A673 (cell line): ENCODE data around the gene FKBP8. TPM values are rescaled to one million over a fixed set of nuclear protein-coding genes. Genes with fewer than 3 reads are reported as not detected.

Experiments used
- BruUV-seq: library from RNA; stranded (reverse); fragments of 400-500 nt; replicated peaks from 2 replicates; lab custom pipeline; 2021; lab: Mats Ljungman, UMichigan
- CTCF ChIA-PET: fragments of 300-600 bp; sonication (Branson Sonifier 250); formaldehyde crosslinking; loops from one replicate; lab custom pipeline; 2022; ENCODE audit warnings: antibody characterized with exemption; lab: Charles Lee
- POLR2A ChIA-PET: fragments of 300-600 bp; sonication (Branson Sonifier 250); formaldehyde crosslinking; loops from one replicate; lab custom pipeline; 2022; ENCODE audit warnings: antibody characterized with exemption; ENCODE audit not compliant: low non-redundant PET; lab: Charles Lee
- DNase-seq: peaks from one replicate; pipeline ENCODE4 v3.0.0-alpha.2; 2015; ENCODE audit warnings: low spot score
- H3K27ac ChIP-seq: fragments of 200-600 bp; sonication (generic); 2 replicates; pipeline ENCODE4 v1.5.1; 2016; ENCODE audit warnings: mixed run types, low read depth, mild to moderate bottlenecking, mixed read lengths, antibody characterized with exemption, low read length; ENCODE audit not compliant: poor library complexity, severe bottlenecking
- H3K27me3 ChIP-seq: fragments of 200-600 bp; sonication (generic); replicated peaks from 2 replicates; pipeline ENCODE4 v1.6.1; 2017; ENCODE audit warnings: mixed run types, low read depth, mild to moderate bottlenecking, mixed read lengths, antibody characterized with exemption, low read length; ENCODE audit not compliant: insufficient read depth, poor library complexity
- H3K36me3 ChIP-seq: fragments of 200-600 bp; sonication (generic); 2 replicates; pipeline ENCODE4 v1.6.1; 2016; ENCODE audit warnings: mixed run types, mild to moderate bottlenecking, mixed read lengths, antibody characterized with exemption, low read length; ENCODE audit not compliant: insufficient read depth, poor library complexity, severe bottlenecking
- H3K4me1 ChIP-seq: fragments of 200-600 bp; sonication (generic); 2 replicates; pipeline ENCODE4 v1.6.1; 2017; ENCODE audit warnings: mixed run types, mild to moderate bottlenecking, mixed read lengths, antibody characterized with exemption, low read length; ENCODE audit not compliant: insufficient read depth, poor library complexity, severe bottlenecking
- H3K4me3 ChIP-seq: fragments of 200-600 bp; sonication (generic); 2 replicates; pipeline ENCODE4 v1.5.1; 2016; ENCODE audit warnings: low read depth, mixed run types, mild to moderate bottlenecking, mixed read lengths, low read length; ENCODE audit not compliant: poor library complexity, severe bottlenecking
- H3K9me3 ChIP-seq: fragments of 200-600 bp; sonication (generic); 2 replicates; pipeline ENCODE4 v1.6.1; 2016; ENCODE audit warnings: mixed run types, low read depth, mild to moderate bottlenecking, mixed read lengths, antibody characterized with exemption, low read length; ENCODE audit not compliant: poor library complexity, severe bottlenecking
- CTCF ChIP-seq: fragments of 300-800, 200-600 bp; sonication (generic); conservative IDR thresholded peaks from 2 replicates; pipeline ENCODE4 v1.5.1; 2017; ENCODE audit warnings: low read depth, mild to moderate bottlenecking, antibody characterized with exemption, low read length, moderate library complexity, mixed read lengths
- EZH2 ChIP-seq: fragments of 200-600 bp; sonication (generic); IDR thresholded peaks from 2 replicates; pipeline ENCODE4 v1.6.1; 2017; ENCODE audit warnings: borderline replicate concordance, low read depth, mild to moderate bottlenecking, mixed read lengths, antibody characterized with exemption, low read length; ENCODE audit not compliant: poor library complexity, severe bottlenecking
- intact Hi-C: fragments of 100-400 bp; cut with micrococcal nuclease; formaldehyde crosslinking; loops from one replicate; pipeline ENCODE4 v1.10.0; 2022; ENCODE audit not compliant: unreplicated experiment
- total RNA-seq: library from RNA; stranded (reverse); gene quantifications from 2 replicates; pipeline ENCODE4 v1.2.3, GENCODE V29; 2021

FKBP8 gene
- total RNA-seq, 1 experiment from 2014 or later = 210 TPM

- CTCF ChIA-PET = no interaction called here
- no peaks in the 10 kb centered on the region for H3K27me3 ChIP-seq
These were observed 27.4 kb downstream of the FKBP8 start for GRCh38 chr19:18515959-18516358.

GRCh38 chr19:18514800-18515682, 28.3 kb downstream of the FKBP8 start:
- POLR2A ChIA-PET = no interaction called here

More at GRCh38 chr19:18515959-18516358, 27.4 kb downstream of the FKBP8 start:
- Histone ChIP-seq H3K4me1 (peaks cover 4% of the 10 kb centered on the region), H3K9me3 (no peaks in the 10 kb centered on the region), H3K27ac (no peak overlapping the region), H3K4me3 (no peak overlapping the region), H3K36me3 (no peaks in the 10 kb centered on the region)
- POLR2A ChIA-PET = no interaction called here
- BruUV-seq = no TSS peak
- TF ChIP-seq CTCF = no peak
- no peak for DNase-seq
- intact Hi-C loops = no loop called here

GRCh38 chr19:18513868-18514267, 29.5 kb downstream of the FKBP8 start:
- no peaks in the 10 kb centered on the region for H3K4me1 ChIP-seq
- H3K27ac ChIP-seq = no peak overlapping the region
- H3K27me3 ChIP-seq = no peaks in the 10 kb centered on the region
- POLR2A ChIA-PET = no interaction called here
- no peak for TF ChIP-seq EZH2
- TF ChIP-seq CTCF = no peak
- intact Hi-C loops = no loop called here
- no peaks in the 10 kb centered on the region for H3K9me3 ChIP-seq
- H3K36me3 ChIP-seq = no peaks in the 10 kb centered on the region
- no peak for DNase-seq
- no TSS peak for BruUV-seq
- CTCF ChIA-PET = no interaction called here
- no peak overlapping the region for H3K4me3 ChIP-seq

More at GRCh38 chr19:18514800-18515682, 28.3 kb downstream of the FKBP8 start:
- Histone ChIP-seq H3K27me3 (no peaks in the 10 kb centered on the region), H3K27ac (no peak overlapping the region), H3K9me3 (no peaks in the 10 kb centered on the region), H3K36me3 (no peaks in the 10 kb centered on the region), H3K4me1 (peaks cover 2% of the 10 kb centered on the region), H3K4me3 (no peak overlapping the region)
- TF ChIP-seq EZH2 (no peak), CTCF (no peak)
- CTCF ChIA-PET = interaction anchor here (0.6 kb wide), 1 partner anchor 244 kb away, joined by 4 read pairs; no protein-coding TSS in a partner anchor
- intact Hi-C loops = no loop called here
- no peak for DNase-seq
- BruUV-seq = no TSS peak
